A172 (cell line): ENCODE measurements around the gene ZBTB32. TPM values are rescaled to one million over a fixed set of nuclear protein-coding genes. Genes with fewer than 3 reads are reported as not detected.
"Not testable (repeated sequence)": the region's sequence is repeated elsewhere in the genome, so short reads cannot be mapped to it uniquely, and the experiment has no call there.

Experiments used
- DNase-seq: peaks from one replicate; pipeline ENCODE4 v3.0.0-alpha.2; 2015; ENCODE audit warnings: low spot score
- total RNA-seq: library from RNA; depleted of rRNA; stranded (reverse); fragments of >200 nt; shearing (Covaris generic); gene quantifications from 2 replicates; pipeline ENCODE4 v1.2.3, GENCODE V29; 2014

ZBTB32 gene
- total RNA-seq, 1 experiment from 2014 or later: not detected

- DNase-seq: no peak
Measured at GRCh38 chr19:35720163-35720524, 15.8 kb downstream of the ZBTB32 start.

DNA sequence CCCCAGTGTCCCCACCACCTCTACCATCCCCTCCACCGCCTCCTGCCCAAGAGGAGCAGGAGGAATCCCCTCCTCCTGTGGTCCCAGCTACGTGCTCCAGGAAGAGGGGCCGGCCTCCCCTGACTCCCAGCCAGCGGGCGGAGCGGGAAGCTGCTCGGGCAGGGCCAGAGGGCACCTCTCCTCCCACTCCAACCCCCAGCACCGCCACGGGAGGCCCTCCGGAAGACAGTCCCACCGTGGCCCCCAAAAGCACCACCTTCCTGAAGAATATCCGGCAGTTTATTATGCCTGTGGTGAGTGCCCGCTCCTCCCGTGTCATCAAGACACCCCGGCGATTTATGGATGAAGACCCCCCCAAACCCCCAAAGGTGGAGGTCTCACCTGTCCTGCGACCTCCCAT lies 16.3 kb downstream of the ZBTB32 start:
- DNase-seq: no peak

DNA sequence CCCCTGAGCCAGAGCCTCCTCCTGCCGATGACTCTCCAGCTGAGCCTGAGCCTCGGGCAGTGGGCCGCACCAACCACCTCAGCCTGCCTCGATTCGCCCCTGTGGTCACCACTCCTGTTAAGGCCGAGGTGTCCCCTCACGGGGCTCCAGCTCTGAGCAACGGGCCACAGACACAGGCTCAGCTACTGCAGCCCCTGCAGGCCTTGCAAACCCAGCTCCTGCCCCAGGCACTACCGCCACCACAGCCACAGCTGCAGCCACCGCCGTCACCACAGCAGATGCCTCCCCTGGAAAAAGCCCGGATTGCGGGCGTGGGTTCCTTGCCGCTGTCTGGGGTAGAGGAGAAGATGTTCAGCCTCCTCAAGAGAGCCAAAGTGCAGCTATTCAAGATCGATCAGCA lies 17.0 kb downstream of the ZBTB32 start:
- no peak for DNase-seq

GRCh38 chr19:35722461-35722860 lies 18.1 kb downstream of the ZBTB32 start:
- no peak for DNase-seq

DNA sequence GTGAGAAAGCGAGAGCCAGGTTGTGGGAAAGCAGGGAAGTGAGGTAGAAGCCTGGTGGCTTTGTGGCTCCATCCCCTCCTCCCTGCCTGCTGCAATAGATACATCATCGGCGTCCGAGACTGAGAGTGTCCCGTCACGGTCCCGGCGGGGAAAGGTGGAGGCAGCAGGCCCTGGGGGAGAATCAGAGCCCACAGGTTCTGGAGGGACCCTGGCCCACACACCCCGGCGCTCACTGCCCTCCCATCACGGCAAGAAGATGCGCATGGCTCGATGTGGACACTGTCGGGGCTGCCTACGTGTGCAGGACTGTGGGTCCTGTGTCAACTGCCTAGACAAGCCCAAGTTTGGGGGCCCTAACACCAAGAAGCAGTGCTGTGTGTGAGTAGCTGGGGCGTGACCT lies 18.5 kb downstream of the ZBTB32 start:
- no peak for DNase-seq

DNA sequence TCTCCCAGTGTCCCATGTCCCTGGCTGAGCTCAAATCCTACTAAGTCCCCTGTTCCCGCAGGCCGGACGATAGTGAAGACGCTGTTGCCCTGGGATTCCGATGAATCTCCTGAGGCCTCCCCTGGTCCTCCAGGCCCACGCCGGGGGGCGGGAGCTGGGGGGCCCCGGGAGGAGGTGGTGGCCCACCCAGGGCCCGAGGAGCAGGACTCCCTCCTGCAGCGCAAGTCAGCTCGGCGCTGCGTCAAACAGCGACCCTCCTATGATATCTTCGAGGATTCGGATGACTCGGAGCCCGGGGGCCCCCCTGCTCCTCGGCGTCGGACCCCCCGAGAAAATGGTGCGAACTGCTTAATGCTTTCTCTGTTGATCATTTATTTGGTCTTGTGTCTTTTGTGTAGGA lies 19.3 kb downstream of the ZBTB32 start:
- DNase-seq: no peak

DNA sequence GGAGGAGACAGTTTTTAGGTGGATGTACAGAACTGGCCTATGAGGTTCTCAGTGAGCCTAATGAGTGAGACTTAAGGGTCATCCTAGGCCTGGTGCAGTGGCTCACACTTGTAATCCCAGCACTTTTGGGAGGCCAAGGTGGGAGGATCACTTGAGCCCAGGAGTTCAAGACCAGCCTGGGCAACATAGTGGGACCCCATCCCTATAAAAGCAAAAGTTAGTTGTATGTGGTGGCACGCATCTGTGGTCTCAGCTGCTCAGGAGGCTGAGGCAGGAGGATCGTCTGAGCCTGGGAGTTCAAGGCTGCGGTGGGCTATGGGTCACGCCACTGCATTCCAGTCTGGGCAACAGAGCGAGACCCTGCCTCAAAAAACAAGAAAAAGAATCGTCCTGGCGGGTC lies 19.8 kb downstream of the ZBTB32 start:
- not testable (repeated sequence) for DNase-seq

GRCh38 chr19:35724560-35724959 lies 20.2 kb downstream of the ZBTB32 start:
- DNase-seq: no peak

DNA sequence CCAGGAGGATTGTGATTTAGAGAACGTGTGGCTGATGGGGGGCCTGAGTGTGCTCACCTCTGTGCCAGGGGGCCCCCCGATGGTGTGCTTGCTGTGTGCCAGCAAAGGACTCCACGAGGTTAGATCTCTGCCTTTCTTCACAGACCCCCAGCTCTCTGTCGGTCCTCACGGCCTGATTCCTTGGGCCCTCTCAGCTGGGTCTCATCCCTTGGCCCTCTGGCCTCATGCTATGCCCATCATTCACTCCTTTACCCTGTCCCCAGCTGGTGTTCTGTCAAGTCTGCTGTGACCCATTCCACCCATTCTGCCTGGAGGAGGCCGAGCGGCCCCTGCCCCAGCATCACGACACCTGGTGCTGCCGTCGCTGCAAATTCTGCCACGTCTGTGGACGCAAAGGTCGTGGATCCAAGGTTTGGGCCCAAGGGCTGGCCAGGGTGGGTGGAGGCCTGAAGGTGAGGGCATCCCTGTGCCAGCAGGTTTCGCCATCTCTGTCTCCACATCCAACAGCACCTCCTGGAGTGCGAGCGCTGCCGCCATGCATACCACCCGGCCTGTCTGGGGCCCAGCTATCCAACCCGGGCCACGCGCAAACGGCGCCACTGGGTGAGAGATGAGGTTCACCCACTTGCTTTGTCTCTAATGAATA lies 21.0 kb downstream of the ZBTB32 start:
- DNase-seq: no peak

DNA sequence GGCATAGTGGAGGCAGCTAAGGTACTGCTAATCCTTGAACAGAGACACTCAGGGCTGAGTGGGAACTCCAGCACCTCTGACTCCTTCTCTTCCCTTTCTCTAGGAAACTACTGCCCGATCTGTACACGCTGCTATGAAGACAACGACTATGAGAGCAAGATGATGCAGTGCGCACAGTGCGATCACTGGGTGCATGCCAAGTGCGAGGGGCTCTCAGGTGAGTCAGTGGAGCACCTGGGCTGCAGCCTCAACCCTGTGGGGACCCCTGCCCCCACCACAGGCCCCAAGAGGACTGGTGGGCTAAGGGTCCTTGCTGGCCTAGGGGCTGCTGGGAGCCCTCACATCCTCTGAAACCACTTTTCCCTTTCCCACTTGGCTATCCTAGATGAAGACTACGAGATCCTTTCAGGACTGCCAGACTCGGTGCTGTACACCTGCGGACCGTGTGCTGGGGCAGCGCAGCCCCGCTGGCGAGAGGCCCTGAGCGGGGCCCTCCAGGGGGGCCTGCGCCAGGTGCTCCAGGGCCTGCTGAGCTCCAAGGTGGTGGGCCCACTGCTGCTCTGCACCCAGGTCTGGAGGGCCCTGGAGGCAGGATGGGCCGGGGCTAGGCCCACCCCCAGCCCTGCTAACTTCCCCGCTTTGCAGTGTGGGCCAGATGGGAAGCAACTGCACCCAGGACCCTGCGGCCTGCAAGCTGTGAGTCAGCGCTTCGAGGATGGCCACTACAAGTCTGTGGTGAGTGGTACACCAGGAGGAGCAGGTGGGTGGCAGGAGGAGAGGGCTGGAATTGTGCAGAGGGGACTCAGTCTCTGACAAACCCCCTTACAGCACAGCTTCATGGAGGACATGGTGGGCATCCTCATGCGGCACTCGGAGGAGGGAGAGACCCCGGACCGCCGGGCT lies 22.9 kb downstream of the ZBTB32 start:
- no peak for DNase-seq

GRCh38 chr19:35727956-35728706 lies 23.8 kb downstream of the ZBTB32 start:
- no peak for DNase-seq

DNA sequence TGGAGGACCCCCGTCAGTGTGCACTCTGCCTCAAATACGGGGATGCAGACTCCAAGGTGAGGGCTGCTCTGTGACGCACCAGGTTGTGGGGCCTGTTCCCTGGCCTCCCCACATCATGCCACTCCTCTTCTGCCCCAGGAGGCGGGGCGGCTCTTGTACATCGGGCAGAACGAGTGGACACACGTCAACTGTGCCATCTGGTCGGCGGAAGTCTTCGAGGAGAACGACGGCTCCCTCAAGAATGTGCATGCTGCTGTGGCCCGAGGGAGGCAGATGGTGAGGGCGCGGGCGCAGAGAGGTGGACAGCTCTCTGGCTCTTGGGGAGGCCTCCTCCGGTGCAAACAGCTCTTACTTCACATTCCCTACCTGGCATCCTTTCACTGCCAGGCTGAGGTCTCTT lies 24.7 kb downstream of the ZBTB32 start:
- no peak for DNase-seq

GRCh38 chr19:35729763-35730162 lies 25.4 kb downstream of the ZBTB32 start:
- DNase-seq: no peak

DNA sequence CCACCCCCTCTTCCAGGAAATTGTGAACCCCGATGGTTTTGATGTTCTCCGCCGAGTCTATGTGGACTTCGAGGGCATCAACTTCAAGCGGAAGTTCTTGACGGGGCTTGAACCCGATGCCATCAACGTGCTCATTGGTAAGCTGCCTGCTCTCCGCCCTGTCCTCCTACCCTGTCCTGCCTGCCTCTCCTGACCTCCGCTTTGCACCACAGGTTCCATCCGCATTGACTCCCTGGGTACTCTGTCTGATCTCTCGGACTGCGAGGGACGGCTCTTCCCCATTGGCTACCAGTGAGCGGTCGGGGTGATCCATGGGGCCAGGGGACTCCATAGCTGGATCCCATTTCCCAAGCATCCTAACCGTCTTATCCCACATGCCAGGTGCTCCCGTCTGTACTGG lies 26.0 kb downstream of the ZBTB32 start:
- no peak for DNase-seq

DNA sequence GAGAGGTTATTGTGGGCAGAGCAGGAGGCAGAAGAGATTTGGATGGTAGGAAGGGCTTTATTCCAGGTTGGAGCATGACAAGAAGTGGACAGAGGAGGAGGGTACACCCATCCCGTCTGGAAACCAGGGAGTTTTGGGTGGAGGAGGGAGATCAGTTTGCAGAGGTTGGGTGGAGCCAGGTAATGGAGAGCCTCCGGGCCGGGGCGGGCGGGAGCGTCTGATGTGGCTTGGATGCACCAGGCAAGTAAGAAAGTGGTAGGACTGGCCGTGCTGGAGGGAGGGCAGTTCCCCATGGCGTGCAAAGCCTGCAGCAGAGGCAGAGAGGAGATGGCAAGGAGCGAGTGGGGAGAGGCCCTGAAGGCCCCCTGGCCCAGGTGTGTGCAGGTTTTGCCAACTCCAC lies 27.0 kb downstream of the ZBTB32 start:
- DNase-seq: no peak

- no peak for DNase-seq
Measured at GRCh38 chr19:35731779-35732405, 27.5 kb downstream of the ZBTB32 start.

DNA sequence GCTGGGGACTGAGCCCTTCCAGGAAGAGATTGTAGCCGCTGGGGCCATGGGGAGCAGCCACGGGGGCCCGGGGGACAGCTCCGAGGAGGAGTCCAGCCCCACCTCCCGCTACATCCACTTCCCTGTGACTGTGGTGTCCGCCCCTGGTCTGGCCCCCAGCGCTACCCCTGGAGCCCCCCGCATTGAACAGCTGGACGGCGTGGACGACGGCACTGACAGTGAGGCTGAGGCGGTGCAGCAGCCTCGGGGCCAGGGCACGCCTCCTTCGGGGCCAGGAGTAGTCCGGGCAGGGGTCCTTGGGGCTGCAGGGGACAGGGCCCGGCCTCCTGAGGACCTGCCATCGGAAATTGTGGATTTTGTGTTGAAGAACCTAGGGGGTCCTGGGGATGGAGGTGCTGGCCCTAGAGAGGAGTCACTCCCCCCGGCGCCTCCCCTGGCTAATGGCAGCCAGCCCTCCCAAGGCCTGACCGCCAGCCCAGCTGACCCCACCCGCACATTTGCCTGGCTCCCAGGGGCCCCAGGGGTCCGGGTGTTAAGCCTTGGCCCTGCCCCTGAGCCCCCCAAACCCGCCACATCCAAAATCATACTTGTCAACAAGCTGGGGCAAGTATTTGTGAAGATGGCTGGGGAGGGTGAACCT lies 28.3 kb downstream of the ZBTB32 start:
- DNase-seq: no peak

GRCh38 chr19:35733180-35734125 lies 29.1 kb downstream of the ZBTB32 start:
- DNase-seq: no peak

DNA sequence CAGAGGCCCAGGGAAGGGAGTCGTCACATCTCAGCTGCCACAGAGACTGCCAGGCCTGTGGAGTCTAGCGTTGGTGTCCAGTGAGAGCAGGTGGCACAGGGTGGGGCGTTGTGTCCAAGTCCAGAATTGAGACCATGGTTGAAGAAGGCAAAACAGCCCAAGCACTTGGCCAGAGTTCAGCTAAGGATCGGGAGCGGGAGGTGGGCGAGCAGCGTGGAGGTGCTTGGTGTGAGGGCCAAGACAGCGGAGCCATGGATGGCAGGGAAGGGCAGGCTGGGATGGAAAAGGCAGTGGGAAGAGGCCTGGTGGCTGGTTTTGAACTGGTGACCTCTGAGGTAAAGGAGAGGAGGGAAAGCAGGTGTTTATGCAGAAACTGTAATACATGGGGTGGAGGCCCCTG lies 29.9 kb downstream of the ZBTB32 start:
- no peak for DNase-seq

DNA sequence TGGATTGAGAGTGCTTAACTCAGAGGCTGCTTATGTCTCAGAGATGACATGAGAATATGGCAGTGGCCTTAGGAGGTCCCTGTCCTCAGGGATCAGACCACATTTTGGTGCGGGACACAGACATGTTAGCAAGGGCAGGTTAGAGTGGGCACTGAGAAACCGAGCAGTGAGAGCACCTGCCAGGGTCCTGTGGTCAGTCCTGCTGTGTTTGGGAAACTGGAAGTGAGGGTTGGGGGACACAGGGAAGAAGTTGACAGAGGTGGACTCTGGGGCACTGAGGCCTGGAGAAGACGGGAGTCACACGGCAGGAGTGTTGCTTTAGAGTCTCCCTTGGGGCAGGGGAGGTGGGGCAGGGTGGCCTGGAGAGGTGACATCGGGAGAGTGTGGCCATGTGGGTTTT lies 30.5 kb downstream of the ZBTB32 start:
- no peak for DNase-seq
